ENCODE data around the gene SPNS2.

Gene SPNS2

GRCh38 chr17:4482338-4483011 lies 16.2 kb upstream of the SPNS2 start:
- TF ChIP-seq CTCF (conservative IDR thresholded peaks at IDR 0.05) = no peak
- no peak overlapping the region for H3K27ac ChIP-seq

GRCh38 chr17:4483012-4483840 lies 15.5 kb upstream of the SPNS2 start:
- TF ChIP-seq CTCF (conservative IDR thresholded peaks at IDR 0.05) = no peak
- no peak overlapping the region for H3K27ac ChIP-seq

GRCh38 chr17:4485676-4486646 lies 12.7 kb upstream of the SPNS2 start:
- H3K27ac ChIP-seq = no peak overlapping the region
- TF ChIP-seq CTCF (conservative IDR thresholded peaks at IDR 0.05) = no peak

- TF ChIP-seq CTCF (conservative IDR thresholded peaks at IDR 0.05) = no peak
- no peak overlapping the region for H3K27ac ChIP-seq
Measured at GRCh38 chr17:4487296-4487695, 11.4 kb upstream of the SPNS2 start.

GRCh38 chr17:4487820-4488716 lies 10.6 kb upstream of the SPNS2 start:
- H3K27ac ChIP-seq = no peak overlapping the region

More at GRCh38 chr17:4487820-4488716, 10.6 kb upstream of the SPNS2 start:
- TF ChIP-seq CTCF (conservative IDR thresholded peaks at IDR 0.05) = no peak

All from VCaP (cell line).